WERI-Rb-1 (cell line): ENCODE results near the gene C2CD2.

Source experiments
- DNase-seq: peaks from one replicate; pipeline ENCODE4 v3.0.0-alpha.2; 2020
- H3K27ac ChIP-seq: fragments of 250-450 bp; sonication (Bioruptor Pico); 2 replicates; pipeline ENCODE4 v1.5.1; 2020; ENCODE audit warnings: mild to moderate bottlenecking, moderate library complexity
- H3K27me3 ChIP-seq: fragments of 250-450 bp; sonication (Bioruptor Pico); 2 replicates; pipeline ENCODE4 v1.5.1; 2021; ENCODE audit warnings: mild to moderate bottlenecking, low read depth, moderate library complexity; ENCODE audit not compliant: insufficient read depth, severe bottlenecking
- H3K36me3 ChIP-seq: fragments of 250-450 bp; sonication (Bioruptor Pico); 2 replicates; pipeline ENCODE4 v1.5.1; 2020; ENCODE audit warnings: mild to moderate bottlenecking, moderate library complexity
- H3K4me3 ChIP-seq: 2 replicates; pipeline ENCODE4 v1.5.1; 2011; ENCODE audit warnings: low read depth, mild to moderate bottlenecking, control low read depth, low read length
- H3K9me3 ChIP-seq: fragments of 250-450 bp; sonication (Bioruptor Pico); 2 replicates; pipeline ENCODE4 v1.5.1; 2021; ENCODE audit warnings: mild to moderate bottlenecking, moderate library complexity; ENCODE audit not compliant: severe bottlenecking
- TF ChIP-seq, protein P1 (sequence below): IDR thresholded peaks from 2 replicates; pipeline ENCODE4 v1.5.1; 2011; ENCODE audit warnings: low read depth, mild to moderate bottlenecking, control low read depth, inconsistent platforms, low read length

C2CD2 gene

DNA sequence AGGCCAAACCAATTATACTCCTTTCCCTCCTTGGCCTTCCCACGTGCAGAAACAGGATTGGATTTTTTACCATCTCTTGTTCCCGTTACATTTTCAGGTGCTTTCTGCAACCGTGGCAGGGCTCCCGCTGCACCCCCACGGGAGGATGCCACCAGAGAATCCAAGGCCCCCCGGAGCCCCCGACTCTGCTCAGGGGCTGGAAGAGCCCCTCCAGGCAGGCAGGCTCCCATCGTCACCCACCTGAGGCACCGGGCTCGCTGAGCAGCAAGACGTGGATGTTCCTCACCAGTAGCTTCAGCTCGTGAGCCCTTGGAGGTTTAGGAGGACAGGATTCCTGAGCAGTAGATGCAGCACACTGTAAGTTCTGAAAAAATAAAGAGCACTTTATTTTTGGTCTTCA lies 39.5 kb downstream of the C2CD2 start:
- TF ChIP-seq, protein P1, sequence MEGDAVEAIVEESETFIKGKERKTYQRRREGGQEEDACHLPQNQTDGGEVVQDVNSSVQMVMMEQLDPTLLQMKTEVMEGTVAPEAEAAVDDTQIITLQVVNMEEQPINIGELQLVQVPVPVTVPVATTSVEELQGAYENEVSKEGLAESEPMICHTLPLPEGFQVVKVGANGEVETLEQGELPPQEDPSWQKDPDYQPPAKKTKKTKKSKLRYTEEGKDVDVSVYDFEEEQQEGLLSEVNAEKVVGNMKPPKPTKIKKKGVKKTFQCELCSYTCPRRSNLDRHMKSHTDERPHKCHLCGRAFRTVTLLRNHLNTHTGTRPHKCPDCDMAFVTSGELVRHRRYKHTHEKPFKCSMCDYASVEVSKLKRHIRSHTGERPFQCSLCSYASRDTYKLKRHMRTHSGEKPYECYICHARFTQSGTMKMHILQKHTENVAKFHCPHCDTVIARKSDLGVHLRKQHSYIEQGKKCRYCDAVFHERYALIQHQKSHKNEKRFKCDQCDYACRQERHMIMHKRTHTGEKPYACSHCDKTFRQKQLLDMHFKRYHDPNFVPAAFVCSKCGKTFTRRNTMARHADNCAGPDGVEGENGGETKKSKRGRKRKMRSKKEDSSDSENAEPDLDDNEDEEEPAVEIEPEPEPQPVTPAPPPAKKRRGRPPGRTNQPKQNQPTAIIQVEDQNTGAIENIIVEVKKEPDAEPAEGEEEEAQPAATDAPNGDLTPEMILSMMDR = no peak
- Histone ChIP-seq H3K9me3 (no peaks in the 10 kb centered on the region), H3K27me3 (no peaks in the 10 kb centered on the region), H3K36me3 (peaks cover 78% of the 10 kb centered on the region), H3K27ac (no peak overlapping the region), H3K4me3 (no peak overlapping the region)
- no peak for DNase-seq

DNA sequence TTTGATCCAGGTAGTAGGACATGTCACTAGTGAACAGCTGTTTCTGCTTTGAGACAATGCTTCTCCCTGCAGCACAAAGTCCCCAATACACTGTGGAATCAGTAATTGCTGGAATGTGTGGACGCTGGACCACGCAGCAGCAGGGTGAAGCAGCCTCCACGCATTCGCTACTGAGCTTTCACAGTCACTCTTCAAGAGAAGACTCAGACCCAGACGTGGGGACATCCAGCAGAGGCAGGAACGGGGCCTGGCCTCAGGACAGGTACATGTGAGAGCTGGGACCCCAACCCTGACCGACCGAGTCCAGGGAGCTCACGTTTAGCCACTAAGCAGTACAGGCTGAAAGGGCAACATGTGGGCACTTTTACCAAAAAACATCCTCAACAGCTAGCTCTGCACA lies 40.6 kb downstream of the C2CD2 start:
- Histone ChIP-seq H3K36me3 (peaks cover 83% of the 10 kb centered on the region), H3K27ac (no peak overlapping the region), H3K9me3 (no peaks in the 10 kb centered on the region), H3K4me3 (no peak overlapping the region), H3K27me3 (no peaks in the 10 kb centered on the region)
- TF ChIP-seq, protein P1 = no peak
- no peak for DNase-seq

DNA sequence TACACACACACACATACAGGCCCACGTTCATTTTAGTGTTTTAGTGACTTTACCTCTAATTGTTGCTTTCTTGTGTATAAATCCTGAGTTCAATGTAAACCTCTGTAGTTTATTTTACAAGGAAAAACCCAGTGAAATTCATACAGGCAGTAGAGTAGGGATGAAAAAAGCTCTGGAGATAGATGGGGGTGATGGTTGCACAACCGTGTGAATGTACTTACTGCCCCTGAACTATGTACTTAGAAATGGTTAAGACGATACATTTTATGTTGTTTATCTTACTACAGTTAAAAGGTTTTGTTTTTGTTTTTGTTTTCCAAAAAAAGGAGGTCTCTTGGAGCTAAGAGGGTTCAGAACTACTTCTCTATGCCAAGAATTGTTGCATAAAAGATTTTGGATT lies 45.0 kb downstream of the C2CD2 start:
- no peaks in the 10 kb centered on the region for H3K9me3 ChIP-seq
- DNase-seq = no peak
- TF ChIP-seq, protein P1 = no peak
- H3K4me3 ChIP-seq = no peak overlapping the region
- H3K27ac ChIP-seq = no peak overlapping the region
- peaks cover 72% of the 10 kb centered on the region for H3K36me3 ChIP-seq
- H3K27me3 ChIP-seq = no peaks in the 10 kb centered on the region

DNA sequence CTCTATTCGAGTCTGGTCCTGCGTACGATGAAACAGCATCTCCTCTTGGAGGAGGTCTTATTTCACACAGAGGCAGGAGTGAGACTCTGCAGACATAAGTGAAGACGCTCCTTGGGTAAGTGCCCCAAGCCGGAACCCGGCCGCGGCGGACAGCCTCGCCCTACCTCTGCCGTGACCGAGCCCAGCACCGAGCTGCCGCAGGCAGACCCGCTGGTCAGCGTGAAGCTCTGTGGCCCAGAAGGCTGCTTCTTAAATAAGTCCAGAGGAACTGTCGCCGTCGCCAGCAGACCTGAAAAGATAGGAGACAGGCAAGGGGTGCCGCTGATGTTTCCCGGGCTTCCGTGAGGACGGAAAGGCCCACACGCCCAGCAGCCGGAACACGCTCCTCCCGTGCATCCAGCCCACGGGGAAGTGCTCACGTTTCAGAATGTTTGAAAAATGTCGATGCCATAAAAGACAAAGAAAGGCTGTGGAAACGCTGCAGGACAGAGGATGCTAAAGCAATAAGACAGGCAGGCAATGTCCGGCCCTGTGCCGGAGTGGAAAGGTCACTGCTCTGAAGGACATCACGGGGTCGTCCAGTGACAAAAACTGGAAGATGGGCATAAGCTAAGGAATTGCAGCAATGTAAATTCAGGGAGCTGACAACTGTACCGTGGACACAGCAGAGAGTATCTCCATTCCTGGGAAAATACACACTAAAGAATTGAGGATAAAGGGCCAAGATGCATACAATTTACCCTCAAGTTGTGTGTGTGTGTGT lies 46.1 kb downstream of the C2CD2 start:
- Histone ChIP-seq H3K36me3 (peaks cover 67% of the 10 kb centered on the region), H3K27me3 (no peaks in the 10 kb centered on the region), H3K9me3 (no peaks in the 10 kb centered on the region), H3K4me3 (no peak overlapping the region), H3K27ac (no peak overlapping the region)
- DNase-seq = no peak
- TF ChIP-seq, protein P1 = no peak

DNA sequence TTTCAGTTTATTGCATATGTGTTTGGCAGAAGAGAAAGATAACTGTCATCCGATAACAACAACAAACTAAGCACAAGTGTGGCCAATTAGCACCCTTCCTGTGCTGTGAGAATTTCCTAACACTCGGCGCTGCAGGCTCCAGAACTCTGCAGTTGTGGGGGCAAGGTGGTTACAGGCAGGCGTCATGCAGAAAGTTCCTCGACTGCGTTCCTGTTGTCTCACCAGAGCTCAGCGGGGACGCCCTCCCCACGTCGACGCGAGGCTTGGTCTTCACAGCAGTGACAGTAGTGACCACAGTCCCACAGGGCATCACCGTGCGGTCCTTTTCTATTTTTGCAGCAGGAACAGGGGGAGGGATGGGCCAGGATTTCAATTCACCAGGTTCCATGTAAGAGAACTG lies 47.0 kb downstream of the C2CD2 start:
- TF ChIP-seq, protein P1 = no peak
- peaks cover 67% of the 10 kb centered on the region for H3K36me3 ChIP-seq
- DNase-seq = no peak

More for the DNA sequence above, 47.0 kb downstream of the C2CD2 start:
- Histone ChIP-seq H3K27ac (no peak overlapping the region), H3K9me3 (no peaks in the 10 kb centered on the region), H3K27me3 (no peaks in the 10 kb centered on the region), H3K4me3 (no peak overlapping the region)
